ENCODE measurements around the gene PLEKHN1. TPM values are rescaled to one million over a fixed set of nuclear protein-coding genes. Genes with fewer than 3 reads are reported as not detected.
A peak's percentile ranks its signal among the peaks of the same experiment; 100 is the strongest.

The PLEKHN1 gene
- total and polyA plus RNA-seq, 2 experiments from 2014 or later, result 0.36 to 0.60 TPM

- no peaks in the 10 kb centered on the region for H3K9me3 ChIP-seq (ENCODE audit: low read depth)
- H3K27ac ChIP-seq, result no peak overlapping the region
- H3K36me3 ChIP-seq, result no peaks in the 10 kb centered on the region
- H3K4me1 ChIP-seq (ENCODE audit: low read depth), result peaks cover 26% of the 10 kb centered on the region
- H3K27me3 ChIP-seq, result no peaks in the 10 kb centered on the region
- DNase-seq (ENCODE audit: low read depth in 1 of 2, low spot score in 1 of 2), result no peak
- TF ChIP-seq CTCF (IDR thresholded peaks at IDR 0.05; ENCODE audit: low read depth, low read length), result no peak
- H3K4me3 ChIP-seq, result no peak overlapping the region
Observed at GRCh38 chr1:919271-919872, 46.9 kb upstream of the PLEKHN1 start.

GRCh38 chr1:920010-920409 is 46.3 kb upstream of the PLEKHN1 start:
- DNase-seq (ENCODE audit: low read depth in 1 of 2, low spot score in 1 of 2), result no peak
- Histone ChIP-seq H3K4me1 (ENCODE audit: low read depth) (peaks cover 26% of the 10 kb centered on the region), H3K36me3 (no peaks in the 10 kb centered on the region), H3K9me3 (ENCODE audit: low read depth) (no peaks in the 10 kb centered on the region), H3K4me3 (no peak overlapping the region), H3K27ac (no peak overlapping the region), H3K27me3 (peaks cover 4% of the 10 kb centered on the region)
- no peak for TF ChIP-seq CTCF (IDR thresholded peaks at IDR 0.05; ENCODE audit: low read depth, low read length)

- no peak for TF ChIP-seq CTCF (IDR thresholded peaks at IDR 0.05; ENCODE audit: low read depth, low read length)
- Histone ChIP-seq H3K4me1 (ENCODE audit: low read depth) (peaks cover 26% of the 10 kb centered on the region), H3K27ac (no peak overlapping the region)
Observed at GRCh38 chr1:920521-920920, 45.8 kb upstream of the PLEKHN1 start.

GRCh38 chr1:921011-921837 is 45.1 kb upstream of the PLEKHN1 start:
- no peaks in the 10 kb centered on the region for H3K9me3 ChIP-seq (ENCODE audit: low read depth)
- H3K27me3 ChIP-seq, result peaks cover 8% of the 10 kb centered on the region
- peak; percentile 48 for TF ChIP-seq CTCF (IDR thresholded peaks at IDR 0.05; ENCODE audit: low read depth, low read length)
- H3K4me1 ChIP-seq (ENCODE audit: low read depth), result peaks cover 26% of the 10 kb centered on the region
- H3K4me3 ChIP-seq, result no peak overlapping the region
- peak; percentile 79 to 93 for DNase-seq (ENCODE audit: low read depth in 1 of 2, low spot score in 1 of 2)
- no peaks in the 10 kb centered on the region for H3K36me3 ChIP-seq
- no peak overlapping the region for H3K27ac ChIP-seq

More at GRCh38 chr1:920521-920920, 45.8 kb upstream of the PLEKHN1 start:
- Histone ChIP-seq H3K36me3 (no peaks in the 10 kb centered on the region), H3K27me3 (peaks cover 4% of the 10 kb centered on the region), H3K4me3 (no peak overlapping the region), H3K9me3 (ENCODE audit: low read depth) (no peaks in the 10 kb centered on the region)
- no peak for DNase-seq (ENCODE audit: low read depth in 1 of 2, low spot score in 1 of 2)

- no peak for TF ChIP-seq CTCF (IDR thresholded peaks at IDR 0.05; ENCODE audit: low read depth, low read length)
- peaks cover 23% of the 10 kb centered on the region for H3K4me1 ChIP-seq (ENCODE audit: low read depth)
- peak within 1 kb of the TSS; percentile 51 for H3K27ac ChIP-seq
- H3K36me3 ChIP-seq, result no peaks in the 10 kb centered on the region
- no peaks in the 10 kb centered on the region for H3K9me3 ChIP-seq (ENCODE audit: low read depth)
- peak; percentile 91 to 95 for DNase-seq (ENCODE audit: low read depth in 1 of 2, low spot score in 1 of 2)
- H3K27me3 ChIP-seq, result peaks cover 13% of the 10 kb centered on the region
- H3K4me3 ChIP-seq, result peak within 1 kb of the TSS; percentile 89
Observed at GRCh38 chr1:923131-923990, 42.9 kb upstream of the PLEKHN1 start, which contains the start of gene SAMD11. TSS of gene SAMD11 (plus strand) at chr1:923923. CDS start at chr1:924432, 509 bp downstream.
